ENCODE measurements around the gene SS18L1.
A peak's percentile ranks its signal among the peaks of the same experiment; 100 is the strongest.

The SS18L1 gene

DNA sequence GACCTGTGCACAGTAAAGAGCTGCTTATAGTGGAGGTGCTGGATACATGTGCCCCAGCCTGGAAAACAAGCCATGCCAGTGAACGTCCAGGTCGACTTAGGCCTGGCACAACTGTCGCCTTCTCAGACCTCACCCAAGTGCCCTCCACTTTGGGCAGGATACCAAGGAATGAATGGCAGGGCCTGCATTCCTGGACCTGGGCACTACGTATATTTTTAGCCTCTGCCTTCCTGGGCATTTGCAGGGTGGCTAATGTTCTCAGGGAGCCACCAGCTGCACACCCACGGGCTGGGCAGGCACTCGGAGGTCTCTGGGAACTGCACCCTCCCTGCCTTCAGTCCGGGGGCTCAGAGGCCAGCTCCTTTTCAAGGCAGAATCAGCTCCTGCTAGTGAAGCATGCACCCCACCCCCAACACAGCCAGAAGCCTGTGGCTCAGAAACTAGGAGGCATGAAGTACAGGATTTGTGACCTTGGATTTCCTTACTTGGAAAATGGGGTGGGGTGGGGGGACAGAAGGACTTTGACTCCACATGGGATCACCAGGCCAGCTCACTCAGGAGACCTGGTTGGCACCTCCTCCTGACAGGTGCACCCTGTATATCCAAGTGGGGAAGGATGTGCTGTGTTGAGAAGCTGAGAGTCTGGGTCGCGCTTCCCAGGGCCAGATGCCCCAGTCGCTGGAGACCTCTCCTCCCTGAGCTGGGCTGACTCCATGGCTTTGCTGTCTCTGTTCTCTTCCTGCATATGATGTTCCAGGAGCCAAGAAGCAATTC, 23.8 kb upstream of the SS18L1 start:
- no peak for DNase-seq (ENCODE audit: low read depth in 1 of 2, low spot score in 1 of 2)

DNA sequence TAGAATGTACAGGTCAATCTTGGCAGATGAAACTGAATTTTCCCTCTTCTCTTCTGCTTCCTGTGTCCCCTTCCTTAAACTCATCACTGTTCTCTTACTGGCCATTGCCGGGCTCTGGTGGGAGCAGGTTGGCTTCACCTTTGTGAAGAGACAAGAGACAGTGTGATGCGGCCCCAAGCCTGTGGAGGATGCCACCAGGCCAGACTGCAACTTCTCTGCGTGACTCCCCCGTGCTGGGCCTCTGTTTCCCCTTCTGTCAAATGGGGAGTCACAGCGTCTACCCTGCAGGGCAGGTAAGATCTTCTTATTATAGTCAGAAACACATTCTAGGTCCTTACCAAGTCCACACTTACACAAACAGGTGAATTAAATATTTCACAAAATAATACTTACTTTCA, 23.2 kb upstream of the SS18L1 start:
- DNase-seq (ENCODE audit: low read depth in 1 of 2, low spot score in 1 of 2) = no peak

DNA sequence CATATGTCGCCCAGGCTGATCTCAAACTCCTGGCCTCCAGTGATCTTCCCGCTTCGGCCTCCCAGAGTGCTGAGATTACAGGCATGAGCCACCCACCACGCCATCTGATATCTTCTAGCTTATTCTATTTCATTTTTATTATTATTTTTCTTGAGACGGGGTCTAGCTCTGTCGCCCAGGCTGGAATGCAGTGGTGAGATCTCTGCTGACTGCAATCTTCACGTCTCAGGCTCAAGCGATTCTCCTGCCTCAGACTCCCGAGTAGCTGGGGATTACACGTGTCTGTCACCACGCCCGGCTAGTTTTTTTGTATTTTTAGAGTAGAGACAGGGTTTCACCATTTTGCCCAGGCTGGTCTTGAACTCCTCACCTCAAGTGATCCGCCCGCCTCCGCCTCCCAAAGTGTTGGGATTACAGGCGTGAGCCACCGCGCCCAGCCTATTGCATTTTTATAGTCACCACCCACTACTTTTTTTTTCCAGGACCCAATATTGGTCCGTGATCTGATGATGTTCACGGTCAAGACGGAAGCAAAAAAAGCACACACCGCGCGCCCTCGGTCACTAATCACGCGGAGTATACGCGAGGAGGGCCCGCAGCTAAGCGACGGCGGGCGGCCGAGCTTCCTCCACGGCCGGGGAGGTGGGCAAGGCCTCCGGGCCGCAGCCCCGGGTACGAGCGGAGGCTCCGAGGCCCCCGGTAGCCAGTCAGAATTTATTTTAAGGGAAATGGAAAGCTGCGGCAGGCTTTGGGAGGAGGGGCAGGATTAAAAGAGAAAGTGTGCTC, 22.4 kb upstream of the SS18L1 start:
- no peak for DNase-seq (ENCODE audit: low read depth in 1 of 2, low spot score in 1 of 2)

DNA sequence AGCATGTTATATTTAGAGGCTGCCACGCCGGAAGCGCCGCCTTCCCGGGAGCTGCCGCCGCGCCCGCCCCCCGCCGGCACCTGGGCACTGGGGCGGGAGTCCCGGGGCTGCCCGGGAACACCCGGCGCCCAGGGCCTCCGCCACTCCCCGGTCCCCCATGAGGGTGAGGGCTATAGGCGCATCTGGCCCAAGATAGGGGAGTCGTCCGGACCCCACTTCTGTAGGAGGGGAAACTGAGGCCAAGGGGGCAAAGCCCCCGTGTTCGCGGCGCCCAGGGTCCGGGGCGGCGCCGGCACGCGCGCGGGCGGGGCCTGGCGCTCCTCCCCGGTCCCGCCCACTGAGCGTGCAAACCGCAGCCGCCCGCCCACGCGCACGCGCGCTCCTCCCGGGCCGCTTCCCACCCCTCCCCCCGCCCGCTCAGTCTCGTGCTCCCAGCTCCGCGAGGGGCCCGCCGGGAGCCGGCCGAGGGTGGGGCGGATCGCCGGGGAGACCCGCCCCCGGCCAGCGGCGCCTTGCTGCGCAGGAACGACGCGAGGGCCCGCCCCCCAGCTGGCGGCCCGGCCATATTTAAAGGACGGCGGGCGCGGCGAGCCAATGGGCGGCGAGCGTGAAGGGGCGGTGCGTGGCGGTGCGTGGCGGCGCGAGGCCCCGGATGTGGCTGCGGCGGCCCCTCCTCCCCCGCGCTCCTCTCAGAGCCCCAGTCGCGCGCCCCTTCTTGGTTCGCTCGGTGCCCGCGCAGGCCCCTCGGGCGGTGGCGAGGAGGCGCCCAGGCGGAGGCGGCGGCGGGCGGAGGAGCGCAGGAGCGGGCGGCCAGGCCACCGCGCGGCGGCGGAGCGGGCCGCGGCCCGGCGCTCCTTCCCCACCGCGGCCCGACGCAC, 21.6 kb upstream of the SS18L1 start, which contains the start of gene LSM14B:
TSS of gene LSM14B (plus strand) at position 700 of the 878 bp plus-strand sequence. CDS start 192 bp downstream, outside the sequence.
- peak; percentile 94 to 98 for DNase-seq (ENCODE audit: low read depth in 1 of 2, low spot score in 1 of 2)

DNA sequence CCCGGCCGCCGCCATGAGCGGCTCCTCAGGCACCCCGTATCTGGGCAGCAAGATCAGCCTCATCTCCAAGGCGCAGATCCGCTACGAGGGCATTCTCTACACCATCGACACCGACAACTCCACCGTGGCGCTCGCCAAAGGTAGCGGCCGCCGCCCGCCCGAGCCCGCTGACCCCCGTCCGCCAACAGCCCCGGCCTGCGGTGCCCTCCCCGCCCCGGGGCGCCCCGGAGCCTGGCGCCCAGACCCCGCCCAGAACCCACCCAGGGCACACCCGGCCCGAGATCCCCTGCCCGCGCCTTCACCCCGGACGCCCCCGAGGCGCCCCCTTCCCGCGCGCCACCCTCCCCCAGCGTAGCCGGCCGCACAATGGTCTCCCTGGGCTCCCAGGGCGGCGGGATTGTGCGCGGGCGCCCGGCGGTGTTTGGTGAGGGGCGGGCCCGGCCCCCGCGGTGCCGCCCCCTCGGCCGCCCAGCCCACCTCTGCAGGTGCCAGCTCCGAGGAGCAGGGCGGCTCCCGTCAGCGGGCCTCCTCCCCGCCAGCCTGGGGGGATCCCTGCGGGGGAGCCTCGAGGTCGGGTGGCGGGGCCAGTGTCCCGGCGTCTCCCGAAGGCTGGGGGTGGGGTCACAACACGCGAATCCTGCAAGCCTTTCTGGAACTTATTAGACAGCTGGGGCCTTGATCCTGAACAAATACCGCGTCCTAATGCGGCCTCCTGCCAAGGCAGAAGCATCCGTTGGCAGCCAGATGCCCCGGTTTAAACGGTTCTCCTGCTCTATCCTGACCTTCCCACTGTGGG, 20.7 kb upstream of the SS18L1 start:
- DNase-seq (ENCODE audit: low read depth in 1 of 2, low spot score in 1 of 2) = no peak

DNA sequence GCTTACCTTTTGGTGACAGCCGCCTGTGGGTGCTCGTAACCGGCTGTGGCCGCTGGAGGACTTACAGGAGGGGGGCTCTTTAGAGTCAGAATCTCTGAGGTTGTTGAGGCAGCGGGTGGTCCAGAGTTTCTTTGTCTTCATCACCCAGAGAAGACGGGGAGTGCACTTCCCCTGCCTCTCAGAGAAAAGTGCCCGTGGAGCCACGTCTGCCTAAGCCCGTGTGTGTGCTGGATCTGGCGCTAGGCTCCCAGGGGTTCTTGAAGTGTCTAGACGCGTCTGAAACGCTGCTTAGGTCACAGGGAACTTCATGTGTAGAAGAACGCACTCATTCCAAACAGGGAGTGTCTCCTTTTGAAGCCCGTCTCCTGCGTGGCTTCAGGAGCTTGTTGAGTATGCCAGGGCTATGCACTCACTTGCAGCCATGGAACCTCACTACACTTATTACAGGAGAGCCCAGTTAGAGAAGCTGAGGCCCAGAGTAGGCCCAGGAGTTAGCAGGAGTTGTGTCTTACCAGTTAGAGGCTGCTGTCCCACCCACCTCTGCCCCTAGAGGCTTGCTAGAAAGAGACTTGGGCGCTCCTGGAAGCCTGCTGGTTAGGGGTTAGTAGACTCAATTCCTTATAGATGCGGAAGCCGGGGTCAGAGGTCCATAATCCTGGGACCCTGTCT, 20.0 kb upstream of the SS18L1 start:
- DNase-seq (ENCODE audit: low read depth in 1 of 2, low spot score in 1 of 2) = no peak

DNA sequence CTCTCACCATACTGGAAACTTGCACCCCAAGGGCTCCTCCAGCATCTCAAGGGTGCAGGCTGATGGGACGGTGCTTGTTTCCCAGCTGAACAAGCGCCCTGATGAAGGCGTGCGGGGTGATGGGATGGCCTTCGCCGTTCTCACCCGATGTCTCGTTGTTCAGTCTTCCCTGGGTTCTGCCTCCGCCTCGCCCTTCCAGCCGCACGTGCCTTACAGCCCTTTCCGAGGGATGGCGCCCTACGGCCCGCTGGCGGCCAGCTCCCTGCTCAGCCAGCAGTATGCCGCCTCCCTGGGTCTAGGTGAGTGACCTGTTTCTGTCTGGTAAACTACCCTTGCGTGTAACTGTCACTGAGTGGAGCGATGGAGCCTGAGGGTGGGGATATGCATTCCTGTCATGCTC, 17.4 kb upstream of the SS18L1 start:
- no peak for DNase-seq (ENCODE audit: low read depth in 1 of 2, low spot score in 1 of 2)

DNA sequence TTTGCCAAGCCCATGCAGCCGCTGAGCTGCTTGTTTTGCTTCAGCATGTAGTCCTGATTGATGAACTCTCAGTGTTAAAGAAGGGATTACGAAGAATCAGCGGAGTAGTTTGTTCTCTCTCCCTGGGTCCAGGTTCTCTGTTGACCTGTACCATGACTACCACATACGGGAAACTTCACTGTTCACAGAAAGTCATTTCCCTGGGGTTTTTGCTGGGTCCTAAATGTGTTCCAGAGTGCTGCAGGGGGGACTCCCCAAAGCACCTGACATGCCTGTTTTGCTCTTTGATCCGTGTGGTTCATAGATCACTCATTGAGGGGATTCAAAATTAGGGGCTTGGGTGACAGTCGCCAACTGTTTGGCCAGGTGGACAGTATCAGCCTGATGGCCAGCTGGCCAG, 15.8 kb upstream of the SS18L1 start:
- DNase-seq (ENCODE audit: low read depth in 1 of 2, low spot score in 1 of 2) = no peak

DNA sequence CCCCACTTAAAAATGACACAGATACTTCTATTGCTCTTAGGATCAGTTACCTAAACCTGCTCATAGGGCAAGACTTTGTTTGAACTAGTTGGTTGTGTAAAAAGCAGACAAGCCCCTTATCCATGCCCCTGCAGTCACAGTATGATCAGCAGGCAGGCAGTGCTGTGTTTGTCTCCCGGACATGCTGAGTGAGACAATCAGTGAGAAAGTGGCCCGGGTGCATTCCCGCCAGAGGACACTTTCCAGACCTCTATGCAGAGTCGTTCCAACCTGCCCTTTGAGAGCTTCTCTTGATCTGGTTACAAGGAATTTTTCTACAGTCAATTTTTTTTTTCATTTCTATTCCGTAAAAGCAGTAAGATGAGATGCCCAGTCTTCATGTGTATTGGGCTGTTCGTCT, 15.1 kb upstream of the SS18L1 start:
- no peak for DNase-seq (ENCODE audit: low read depth in 1 of 2, low spot score in 1 of 2)

DNA sequence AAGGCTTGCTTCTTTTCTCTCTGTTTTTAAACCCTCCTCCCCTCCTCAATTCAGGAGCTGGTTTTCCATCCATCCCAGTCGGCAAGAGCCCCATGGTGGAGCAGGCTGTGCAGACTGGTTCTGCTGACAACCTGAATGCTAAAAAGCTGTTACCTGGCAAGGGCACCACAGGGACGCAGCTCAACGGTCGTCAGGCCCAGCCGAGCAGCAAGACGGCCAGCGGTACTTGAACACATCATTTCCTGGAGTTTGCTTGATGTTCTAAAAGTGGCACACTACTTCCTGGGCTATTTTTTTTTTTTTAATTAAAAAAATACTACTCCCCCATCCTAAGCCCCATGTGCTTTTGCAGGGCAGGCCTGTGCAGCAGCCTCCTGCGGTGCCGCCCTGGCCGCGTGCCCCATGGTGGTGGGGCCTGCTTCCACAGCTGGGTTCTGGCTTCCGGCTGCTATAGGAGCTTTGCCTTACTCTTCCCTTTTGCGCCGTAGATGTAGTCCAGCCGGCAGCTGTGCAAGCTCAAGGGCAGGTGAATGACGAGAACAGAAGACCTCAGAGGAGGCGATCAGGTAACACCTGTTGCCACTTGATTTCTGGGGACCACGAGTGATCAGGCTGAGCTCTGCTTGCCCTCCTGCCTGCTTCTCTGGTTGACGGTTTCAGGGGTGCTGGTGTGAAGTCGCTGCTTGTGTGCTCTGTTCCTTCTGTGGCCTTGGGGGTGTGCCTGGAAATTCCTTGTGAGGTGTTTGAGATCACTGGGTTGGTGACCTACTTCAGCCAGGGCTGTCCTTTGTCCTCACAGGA, 13.6 kb upstream of the SS18L1 start:
- no peak for DNase-seq (ENCODE audit: low read depth in 1 of 2, low spot score in 1 of 2)

DNA sequence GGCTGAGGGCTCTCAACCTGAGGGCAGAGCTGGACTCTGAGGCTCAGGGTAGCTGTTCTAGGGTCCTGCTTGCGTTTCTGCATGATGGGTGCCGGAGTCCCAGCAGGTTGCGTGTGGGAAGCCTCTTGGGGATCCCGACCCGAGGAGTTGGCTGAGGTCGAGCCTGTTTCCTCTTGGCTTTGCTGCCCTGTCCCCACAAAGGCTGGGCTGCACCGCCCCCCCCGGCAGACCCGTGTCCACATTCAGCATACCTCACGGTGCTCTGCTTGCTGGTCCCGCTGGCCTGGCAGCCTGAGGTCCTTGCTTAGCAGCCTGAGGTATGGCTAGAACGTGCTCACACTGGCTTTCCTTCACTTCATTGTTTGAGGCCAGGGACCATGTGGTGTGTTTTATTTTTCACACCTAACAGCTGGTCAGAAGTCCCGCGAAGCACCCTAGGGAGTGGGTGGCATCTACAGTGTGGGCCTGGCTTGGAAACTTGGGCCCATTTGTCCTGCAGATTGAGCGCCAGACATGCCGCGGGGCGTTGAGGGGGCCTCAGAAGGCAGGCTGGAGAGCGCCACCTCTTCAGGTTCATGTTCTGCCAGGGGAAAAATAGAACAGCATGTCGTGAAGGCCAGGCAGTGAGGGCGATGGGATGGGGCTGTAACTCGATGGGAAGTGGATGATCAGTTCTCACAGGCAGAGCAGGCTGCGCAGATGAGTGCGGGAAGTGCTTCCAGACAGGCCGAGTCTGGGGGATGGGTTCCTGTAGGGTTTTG, 11.8 kb upstream of the SS18L1 start:
- no peak for DNase-seq (ENCODE audit: low read depth in 1 of 2, low spot score in 1 of 2)

DNA sequence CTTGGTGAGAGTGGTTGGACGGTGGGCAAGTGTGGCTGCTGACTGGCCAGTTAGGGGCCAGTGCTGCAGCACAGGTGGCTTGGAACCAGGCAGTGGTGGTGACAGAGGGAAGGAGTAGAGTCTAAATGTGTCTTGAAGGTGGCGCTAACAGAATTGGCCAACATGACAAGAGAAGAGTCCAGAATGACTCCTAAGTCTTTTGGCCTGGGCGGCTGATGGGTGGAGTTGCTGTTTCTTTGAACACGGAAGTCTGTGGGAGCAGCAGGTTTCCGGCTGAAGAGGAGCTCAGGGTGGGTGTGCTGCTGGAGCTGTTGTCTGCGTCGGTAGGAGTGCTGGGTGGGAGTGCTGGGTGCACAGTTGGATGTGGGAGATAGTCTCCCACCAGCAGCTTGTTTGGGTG, 11.1 kb upstream of the SS18L1 start:
- DNase-seq (ENCODE audit: low read depth in 1 of 2, low spot score in 1 of 2) = no peak

DNA sequence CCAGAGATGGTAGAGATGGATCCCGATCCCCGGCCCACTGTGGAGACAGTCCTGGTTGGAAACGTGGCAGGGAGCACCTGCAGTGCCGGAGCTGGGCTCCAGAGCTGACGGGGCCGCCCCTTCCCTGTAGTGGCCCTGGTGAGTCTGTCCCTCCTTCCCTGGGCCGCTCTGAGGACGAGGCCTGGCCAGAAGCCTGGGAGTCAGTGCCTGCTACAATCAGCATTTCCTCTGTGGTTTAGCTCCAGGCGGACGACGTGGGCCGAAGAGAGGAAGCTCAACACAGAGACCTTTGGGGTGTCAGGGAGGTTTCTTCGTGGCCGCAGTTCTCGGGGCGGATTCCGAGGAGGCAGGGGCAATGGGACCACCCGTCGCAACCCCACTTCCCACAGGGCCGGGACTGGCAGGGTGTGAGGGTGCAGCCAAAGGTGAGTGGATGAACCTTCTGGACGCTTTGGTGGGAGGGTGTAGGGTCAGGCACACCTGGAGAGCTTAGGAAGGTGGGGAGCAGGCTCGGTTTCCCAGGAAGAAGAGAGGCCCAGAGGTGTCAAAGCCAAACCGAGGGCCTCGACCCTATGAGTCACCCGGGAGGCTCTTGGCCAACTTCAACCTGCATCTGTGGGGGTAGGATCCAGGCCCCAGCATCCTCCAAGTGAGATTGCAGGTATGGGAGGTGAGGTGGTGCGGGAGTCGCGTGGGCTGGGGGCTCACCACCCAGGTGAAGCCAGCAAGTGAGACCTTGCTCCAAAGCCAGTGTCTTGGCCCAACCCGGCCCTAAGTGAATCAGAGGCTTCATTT, 10.3 kb upstream of the SS18L1 start:
- DNase-seq (ENCODE audit: low read depth in 1 of 2, low spot score in 1 of 2) = no peak

DNA sequence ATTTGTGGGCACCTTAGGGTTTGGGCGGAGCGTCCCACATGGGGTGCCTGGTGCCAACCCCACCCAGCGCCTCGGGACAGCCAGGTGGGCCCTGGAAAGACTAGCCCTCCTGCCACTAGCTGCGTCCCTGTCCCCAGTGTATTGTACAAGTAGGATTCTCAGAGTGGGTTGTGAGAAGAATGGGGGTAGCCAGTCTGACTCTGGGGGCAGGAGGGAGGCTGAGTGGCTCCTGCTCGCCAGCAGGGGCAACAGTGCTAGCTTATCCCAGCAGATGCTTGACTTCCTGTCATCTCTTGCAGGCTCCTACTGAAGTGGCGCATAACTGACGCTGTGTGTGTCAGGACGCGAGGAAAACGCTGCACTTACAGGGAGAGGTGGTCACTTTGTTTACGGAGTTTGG, 9.7 kb upstream of the SS18L1 start:
- DNase-seq (ENCODE audit: low read depth in 1 of 2, low spot score in 1 of 2) = no peak

DNA sequence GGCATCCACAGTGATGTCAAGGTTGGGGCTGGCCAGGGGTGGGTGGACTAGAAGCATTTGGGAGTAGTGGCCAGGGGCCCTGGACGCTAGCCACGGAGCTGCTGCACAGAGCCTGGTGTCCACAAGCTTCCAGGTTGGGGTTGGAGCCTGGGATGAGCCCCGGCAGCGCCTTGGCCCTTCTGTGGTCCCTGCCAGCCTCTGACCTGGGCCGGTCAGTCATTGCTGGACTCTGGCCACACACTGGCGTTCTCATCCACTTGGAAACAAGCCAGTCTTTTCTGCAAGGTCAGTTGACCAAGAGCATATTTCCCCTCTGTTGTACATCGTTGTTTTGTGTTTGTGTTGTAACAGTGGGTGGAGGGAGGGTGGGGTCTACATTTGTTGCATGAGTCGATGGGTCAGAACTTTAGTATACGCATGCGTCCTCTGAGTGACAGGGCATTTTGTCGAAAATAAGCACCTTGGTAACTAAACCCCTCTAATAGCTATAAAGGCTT, 8.8 kb upstream of the SS18L1 start:
- DNase-seq (ENCODE audit: low read depth in 1 of 2, low spot score in 1 of 2) = no peak

DNA sequence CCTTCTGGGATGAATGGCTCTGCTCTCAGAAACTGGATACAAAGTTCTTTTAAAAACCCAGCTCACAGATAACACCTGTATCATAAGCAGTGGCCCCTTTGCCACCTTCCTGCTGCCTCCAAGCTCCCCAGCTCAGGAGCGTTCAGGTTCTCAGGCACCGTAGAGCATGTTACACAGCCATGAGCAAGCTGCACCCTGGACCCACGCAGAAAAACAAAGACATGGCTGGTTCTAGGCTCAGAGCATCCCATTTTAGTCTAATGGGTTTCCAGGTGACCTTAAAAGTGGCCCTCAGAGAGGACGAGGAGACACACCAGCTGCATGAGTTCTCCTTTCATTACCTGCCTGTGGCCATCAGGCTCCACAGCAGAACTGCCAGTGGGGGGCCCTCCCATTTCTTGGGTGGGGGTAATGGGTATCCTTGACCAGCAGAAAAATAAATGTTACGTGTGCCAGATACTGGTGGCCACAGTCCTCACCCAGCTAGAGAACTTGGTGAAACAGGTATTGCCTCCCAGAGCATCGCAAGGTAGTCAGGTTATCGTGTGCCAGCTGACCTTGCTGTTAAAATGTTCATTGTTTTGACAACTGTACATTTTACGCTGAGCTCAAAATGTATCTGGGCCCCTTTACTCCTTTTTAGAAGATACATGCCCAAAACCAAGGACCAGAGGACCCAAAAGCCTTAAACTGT, 7.8 kb upstream of the SS18L1 start:
- no peak for DNase-seq (ENCODE audit: low read depth in 1 of 2, low spot score in 1 of 2)
